Uterus (tissue), 4 donors: ENCODE data around the gene H1-8. TPM values are rescaled to one million over a fixed set of nuclear protein-coding genes. Genes with fewer than 3 reads are reported as not detected.

Experiments
- DNase-seq, 2 donors: peaks; one replicate each; pipeline ENCODE4 v3.0.0-alpha.2; 2019 to 2020
- H3K27ac ChIP-seq, 2 donors: fragments of 200-600 bp; sonication (generic); 1 replicate in 1 of 2; 2 replicates in 1 of 2; pipeline ENCODE4 v1.5.1; 2016 to 2018
- H3K27me3 ChIP-seq, 2 donors: fragments of 200-600 bp; sonication (generic); one replicate each; pipeline ENCODE4 v1.5.1; 2018 to 2019; ENCODE audit warnings: control low read depth in 1 of 2
- H3K36me3 ChIP-seq, 2 donors: fragments of 200-600 bp; sonication (generic); one replicate each; pipeline ENCODE4 v1.5.1; 2019; ENCODE audit warnings: control low read depth in 1 of 2
- H3K4me1 ChIP-seq, 2 donors: fragments of 200-600 bp; sonication (generic); one replicate each; pipeline ENCODE4 v1.5.1; 2018 to 2019; ENCODE audit warnings: control low read depth in 1 of 2
- H3K4me3 ChIP-seq, 2 donors: fragments of 200-600 bp; sonication (generic); 1 replicate in 1 of 2; 2 replicates in 1 of 2; pipeline ENCODE4 v1.5.1; 2018 to 2019; ENCODE audit warnings: mild to moderate bottlenecking in 1 of 2
- H3K9me3 ChIP-seq, 2 donors: fragments of 200-600 bp; sonication (generic); one replicate each; pipeline ENCODE4 v1.5.1; 2019; ENCODE audit warnings: control low read depth in 1 of 2
- POLR2A ChIP-seq, 2 donors: fragments of 450-650 bp; IDR thresholded peaks; one replicate each; pipeline ENCODE4 v1.6.1; 2016; ENCODE audit warnings: antibody characterized with exemption in 2 of 2, mild to moderate bottlenecking in 1 of 2, moderate library complexity in 1 of 2
- intact Hi-C: fragments of 100-400 bp; cut with DNase I; formaldehyde crosslinking; loops from one replicate; pipeline ENCODE4 v1.15.1; 2023; ENCODE audit warnings: low total_unique reads
- total RNA-seq, 4 donors: library from RNA; depleted of rRNA in 3 of 4; stranded (reverse); fragments of >200 nt in 3 of 4; gene quantifications; one replicate each; pipeline versions ENCODE4 v1.1.0 to v1.2.4, GENCODE V29; 2014 to 2023
- TF ChIP-seq, protein P1 (sequence below), 4 experiments: fragments of 200-600 bp in 2 of 4; fragments of 450-650 bp in 2 of 4; sonication (generic) in 2 of 4; IDR thresholded peaks; one replicate each; pipeline ENCODE4 v1.5.1; 2016 to 2019; ENCODE audit warnings: antibody characterized with exemption in 4 of 4, mild to moderate bottlenecking in 2 of 4, moderate library complexity in 1 of 4
- donor health status: DM: yes; HTN: yes; CAD: no.

The H1-8 gene
- total RNA-seq, 4 donors from 2014 or later, result not detected

DNA sequence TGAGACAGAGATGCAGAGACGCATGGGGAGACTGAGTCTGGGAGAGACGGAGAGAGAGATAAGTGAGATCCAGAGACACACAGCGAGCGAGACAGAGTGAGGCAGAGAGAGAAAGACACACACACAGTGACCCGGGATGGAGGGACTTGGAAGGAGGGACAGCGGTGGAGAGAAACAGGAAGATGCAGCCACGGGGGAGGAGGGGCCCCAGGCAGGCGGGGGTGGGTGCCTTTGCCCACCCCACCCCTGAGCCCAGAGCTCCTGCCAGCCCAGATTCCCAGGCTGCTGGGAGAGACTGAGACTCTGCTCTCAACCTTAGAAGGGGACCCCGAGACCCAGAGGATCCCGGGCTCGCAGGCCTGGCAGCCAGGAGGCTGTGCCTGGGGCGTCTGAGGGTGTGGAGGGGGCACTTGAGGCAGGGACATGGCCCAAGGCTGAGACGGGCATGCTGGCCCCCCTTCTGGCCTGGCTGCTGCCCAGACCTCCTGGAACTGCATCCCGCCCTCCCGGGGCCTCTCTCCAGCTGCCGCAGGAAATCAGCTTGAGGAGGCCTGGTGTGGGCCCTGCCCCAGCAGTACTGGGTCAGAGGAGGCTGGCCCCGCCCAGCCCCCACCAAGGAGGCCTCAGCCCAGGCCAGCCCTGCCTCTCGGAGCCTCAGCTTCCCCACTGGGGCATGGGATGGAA lies 18.1 kb downstream of the H1-8 start:
- peak; percentile 88 to 89 for DNase-seq
- intact Hi-C loops, result no loop called here
- no peak for TF ChIP-seq POLR2A (IDR thresholded peaks at IDR 0.05)
- TF ChIP-seq, protein P1, sequence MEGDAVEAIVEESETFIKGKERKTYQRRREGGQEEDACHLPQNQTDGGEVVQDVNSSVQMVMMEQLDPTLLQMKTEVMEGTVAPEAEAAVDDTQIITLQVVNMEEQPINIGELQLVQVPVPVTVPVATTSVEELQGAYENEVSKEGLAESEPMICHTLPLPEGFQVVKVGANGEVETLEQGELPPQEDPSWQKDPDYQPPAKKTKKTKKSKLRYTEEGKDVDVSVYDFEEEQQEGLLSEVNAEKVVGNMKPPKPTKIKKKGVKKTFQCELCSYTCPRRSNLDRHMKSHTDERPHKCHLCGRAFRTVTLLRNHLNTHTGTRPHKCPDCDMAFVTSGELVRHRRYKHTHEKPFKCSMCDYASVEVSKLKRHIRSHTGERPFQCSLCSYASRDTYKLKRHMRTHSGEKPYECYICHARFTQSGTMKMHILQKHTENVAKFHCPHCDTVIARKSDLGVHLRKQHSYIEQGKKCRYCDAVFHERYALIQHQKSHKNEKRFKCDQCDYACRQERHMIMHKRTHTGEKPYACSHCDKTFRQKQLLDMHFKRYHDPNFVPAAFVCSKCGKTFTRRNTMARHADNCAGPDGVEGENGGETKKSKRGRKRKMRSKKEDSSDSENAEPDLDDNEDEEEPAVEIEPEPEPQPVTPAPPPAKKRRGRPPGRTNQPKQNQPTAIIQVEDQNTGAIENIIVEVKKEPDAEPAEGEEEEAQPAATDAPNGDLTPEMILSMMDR (IDR thresholded peaks at IDR 0.05), result peak in 1 of 4 experiments; percentile 10
- no peaks in the 10 kb centered on the region for H3K36me3 ChIP-seq
- H3K27ac ChIP-seq, result peak overlapping the region; percentile 88 to 95
- no peaks in the 10 kb centered on the region for H3K27me3 ChIP-seq
- no peak overlapping the region for H3K4me3 ChIP-seq
- no peaks in the 10 kb centered on the region for H3K9me3 ChIP-seq
- H3K4me1 ChIP-seq, result peaks cover 7 to 49% of the 10 kb centered on the region in 2 donors

DNA sequence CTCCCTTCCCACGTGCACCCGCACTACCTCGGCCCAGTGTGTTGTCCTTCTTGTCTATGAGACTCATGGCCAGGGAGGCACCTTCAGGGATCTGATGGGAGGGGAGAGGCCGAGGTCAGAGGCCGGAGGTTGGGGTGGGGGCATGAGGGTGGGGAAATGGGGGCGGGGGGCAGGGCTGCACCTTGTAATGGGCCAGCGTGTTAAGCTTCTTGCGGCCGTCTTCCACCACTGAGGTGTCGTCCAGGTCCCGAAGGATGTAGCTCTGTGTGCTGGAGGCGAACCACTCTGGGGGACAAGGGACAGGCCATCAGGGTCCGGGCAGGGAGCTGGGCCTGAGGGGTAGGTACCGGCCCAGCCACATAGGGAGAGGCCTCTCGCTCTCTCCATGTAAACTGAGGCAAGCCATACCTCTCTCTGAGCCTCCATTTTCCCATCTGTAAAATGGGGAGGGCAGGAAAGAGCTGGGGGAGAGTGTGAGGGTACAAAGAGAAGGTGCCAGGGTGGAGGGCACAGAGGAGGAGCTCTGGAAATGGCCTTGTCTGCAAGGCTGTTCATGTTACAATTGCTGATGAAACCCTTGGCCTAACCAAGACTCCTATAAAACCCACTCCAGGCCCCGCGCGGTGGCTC lies 18.8 kb downstream of the H1-8 start:
- no peak for TF ChIP-seq POLR2A (IDR thresholded peaks at IDR 0.05)
- TF ChIP-seq, protein P1 (IDR thresholded peaks at IDR 0.05), result no peak
- intact Hi-C loops, result no loop called here
- Histone ChIP-seq H3K9me3 (no peaks in the 10 kb centered on the region), H3K4me3 (no peak overlapping the region), H3K36me3 (no peaks in the 10 kb centered on the region), H3K27ac (peak overlapping the region; percentile 88 to 95), H3K27me3 (no peaks in the 10 kb centered on the region), H3K4me1 (peaks cover 7 to 54% of the 10 kb centered on the region in 2 donors)
- DNase-seq, result no peak

DNA sequence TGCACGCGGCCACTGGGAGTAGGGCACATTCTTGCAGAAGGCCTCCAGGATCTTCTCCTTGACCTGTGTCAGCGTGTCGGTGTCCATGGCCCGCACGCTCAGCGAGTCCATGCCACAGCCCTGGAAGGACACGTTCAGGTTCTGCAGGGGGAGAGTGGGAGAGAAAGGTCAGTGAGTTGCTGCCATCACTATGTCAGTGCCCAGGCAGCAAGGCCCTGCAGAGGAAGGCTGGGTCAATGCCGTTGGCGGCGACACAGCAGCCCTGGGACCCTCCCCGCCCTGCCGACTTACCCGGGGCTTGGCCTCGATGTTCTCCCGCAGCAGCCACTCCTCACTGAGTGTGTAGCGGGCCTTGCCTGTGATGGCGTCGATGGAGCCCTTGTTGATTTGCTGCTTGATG lies 19.8 kb downstream of the H1-8 start:
- TF ChIP-seq, protein P1 (IDR thresholded peaks at IDR 0.05), result no peak
- no peak for TF ChIP-seq POLR2A (IDR thresholded peaks at IDR 0.05)
- intact Hi-C loops, result no loop called here
- Histone ChIP-seq H3K4me3 (no peak overlapping the region), H3K27me3 (no peaks in the 10 kb centered on the region), H3K27ac (peak overlapping the region; percentile 17 to 88), H3K36me3 (no peaks in the 10 kb centered on the region), H3K4me1 (peaks cover 7 to 61% of the 10 kb centered on the region in 2 donors), H3K9me3 (no peaks in the 10 kb centered on the region)
- no peak for DNase-seq

DNA sequence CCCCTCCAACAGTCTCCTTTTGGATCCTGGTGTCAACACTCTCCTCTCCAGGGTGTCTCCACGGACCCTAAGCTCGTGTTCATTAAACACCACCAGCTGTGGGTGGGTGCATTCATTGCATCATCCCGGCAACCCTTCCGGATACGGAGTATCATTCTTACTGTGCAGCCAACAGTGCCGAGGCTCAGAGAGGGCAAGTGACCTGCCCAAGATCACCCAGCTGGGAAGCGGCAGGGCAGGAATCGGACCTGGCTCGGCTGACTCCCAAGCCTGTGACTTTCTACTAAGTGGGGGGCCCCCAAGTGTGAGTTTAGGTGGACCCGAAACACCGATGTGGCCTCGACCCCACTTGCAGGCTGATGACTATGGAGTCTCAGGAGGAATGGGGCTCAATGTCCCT lies 20.4 kb downstream of the H1-8 start:
- intact Hi-C loops, result no loop called here
- no peaks in the 10 kb centered on the region for H3K9me3 ChIP-seq
- peaks cover 7 to 60% of the 10 kb centered on the region in 2 donors for H3K4me1 ChIP-seq
- H3K27me3 ChIP-seq, result no peaks in the 10 kb centered on the region
- peak overlapping the region; percentile 72 to 79 for H3K27ac ChIP-seq
- TF ChIP-seq POLR2A (IDR thresholded peaks at IDR 0.05), result no peak
- TF ChIP-seq, protein P1 (IDR thresholded peaks at IDR 0.05), result no peak
- DNase-seq, result no peak
- H3K4me3 ChIP-seq, result no peak overlapping the region
- H3K36me3 ChIP-seq, result no peaks in the 10 kb centered on the region

DNA sequence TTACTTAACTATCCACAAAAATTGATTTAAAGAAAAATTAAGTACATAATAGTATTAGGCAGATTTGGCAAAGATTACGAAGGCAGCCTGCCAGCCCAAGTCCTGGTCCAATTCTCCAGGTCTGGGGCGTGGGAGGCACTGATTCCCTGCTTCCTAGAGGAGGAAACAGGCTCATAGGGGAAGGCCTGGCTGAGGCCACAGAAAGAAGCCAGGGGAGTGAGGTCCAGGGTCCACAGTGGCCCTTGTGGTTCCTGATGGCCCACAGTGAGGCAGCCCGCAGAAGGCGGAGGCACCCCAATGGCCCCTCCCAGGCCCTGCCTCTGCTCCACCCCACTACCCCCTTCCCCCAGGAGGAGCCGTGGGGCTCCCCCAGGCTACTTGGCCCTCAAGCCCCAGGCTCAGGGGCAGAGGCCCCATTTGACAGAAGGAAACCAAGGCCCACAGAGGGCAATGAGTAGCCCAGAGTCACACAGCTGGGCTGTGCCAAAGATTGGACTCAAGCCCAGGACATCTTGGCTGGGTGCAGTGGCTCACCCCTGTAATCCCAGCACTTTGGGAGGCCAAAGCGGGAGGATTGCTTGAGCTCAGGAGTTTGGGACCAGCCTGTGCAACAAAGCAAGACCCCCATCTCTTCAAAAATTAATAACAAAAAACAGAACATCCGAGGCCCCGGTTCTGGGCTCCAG lies 21.0 kb downstream of the H1-8 start:
- TF ChIP-seq POLR2A (IDR thresholded peaks at IDR 0.05), result no peak
- TF ChIP-seq, protein P1 (IDR thresholded peaks at IDR 0.05), result no peak
- H3K4me1 ChIP-seq, result peaks cover 7 to 60% of the 10 kb centered on the region in 2 donors
- no peaks in the 10 kb centered on the region for H3K36me3 ChIP-seq
- H3K9me3 ChIP-seq, result no peaks in the 10 kb centered on the region
- no peaks in the 10 kb centered on the region for H3K27me3 ChIP-seq
- peak; percentile 71 to 76 for DNase-seq
- intact Hi-C loops, result no loop called here
- H3K4me3 ChIP-seq, result no peak overlapping the region
- H3K27ac ChIP-seq, result peak overlapping the region; percentile 72 to 79
